Caco-2 (cell line): Measurements from ENCODE around the gene MED12L. TPM values are rescaled to one million over a fixed set of nuclear protein-coding genes. Genes with fewer than 3 reads are reported as not detected.

Experiments
- BruUV-seq: library from RNA; stranded (reverse); fragments of 400-500 nt; replicated peaks from 2 replicates; lab custom pipeline; 2021; lab: Mats Ljungman, UMichigan
- CTCF ChIA-PET: fragments of 300-600 bp; sonication (Branson Sonifier 250); formaldehyde crosslinking; loops from one replicate; lab custom pipeline; 2022; ENCODE audit warnings: antibody characterized with exemption; lab: Charles Lee
- POLR2A ChIA-PET: fragments of 300-600 bp; sonication (Branson Sonifier 250); formaldehyde crosslinking; loops from one replicate; lab custom pipeline; 2022; ENCODE audit warnings: antibody characterized with exemption; lab: Charles Lee
- DNase-seq, 2 experiments: peaks; one replicate each; pipeline versions ENCODE4 v3.0.0 to v3.0.0-alpha.2; 2020 to 2022
- H3K27me3 ChIP-seq: replicated peaks from 2 replicates; pipeline ENCODE4 v1.6.0; 2011; ENCODE audit warnings: low read length; ENCODE audit not compliant: control insufficient read depth, insufficient read depth
- H3K36me3 ChIP-seq: 2 replicates; pipeline ENCODE4 v1.5.1; 2011; ENCODE audit warnings: low read length; ENCODE audit not compliant: control insufficient read depth, insufficient read depth
- H3K4me1 ChIP-seq: fragments of 250-450 bp; sonication (Bioruptor Pico); 2 replicates; pipeline ENCODE4 v1.5.1; 2020; ENCODE audit warnings: mild to moderate bottlenecking
- H3K4me3 ChIP-seq: 2 replicates; pipeline ENCODE4 v1.5.1; 2011; ENCODE audit warnings: low read depth, mild to moderate bottlenecking, control low read depth, low read length
- H3K9me3 ChIP-seq: fragments of 250-450 bp; sonication (Bioruptor Pico); 2 replicates; pipeline ENCODE4 v1.5.1; 2020; ENCODE audit warnings: mild to moderate bottlenecking, moderate library complexity
- H3K27ac Mint-ChIP-seq: one replicate; pipeline ENCODE4 v1.8.0; 2022; ENCODE audit warnings: mixed read lengths; ENCODE audit not compliant: unreplicated experiment
- H3K27me3 Mint-ChIP-seq: one replicate; pipeline ENCODE4 v1.8.0; 2022; ENCODE audit warnings: mixed read lengths; ENCODE audit not compliant: insufficient read depth, unreplicated experiment
- H3K36me3 Mint-ChIP-seq: one replicate; pipeline ENCODE4 v1.8.0; 2022; ENCODE audit warnings: mild to moderate bottlenecking, mixed read lengths; ENCODE audit not compliant: insufficient read depth, unreplicated experiment
- H3K4me1 Mint-ChIP-seq: one replicate; pipeline ENCODE4 v1.8.0; 2022; ENCODE audit warnings: low read depth, mixed read lengths; ENCODE audit not compliant: unreplicated experiment
- H3K4me3 Mint-ChIP-seq: one replicate; pipeline ENCODE4 v1.8.0; 2022; ENCODE audit warnings: mild to moderate bottlenecking, moderate library complexity, mixed read lengths; ENCODE audit not compliant: unreplicated experiment
- H3K9me3 Mint-ChIP-seq: one replicate; pipeline ENCODE4 v1.8.0; 2022; ENCODE audit warnings: mixed read lengths; ENCODE audit not compliant: unreplicated experiment
- intact Hi-C: fragments of 100-400 bp; cut with micrococcal nuclease; formaldehyde crosslinking; loops from one replicate; pipeline ENCODE4 v1.10.0; 2022; ENCODE audit not compliant: unreplicated experiment
- total RNA-seq: library from RNA; stranded (reverse); gene quantifications from 2 replicates; pipeline ENCODE4 v1.2.3, GENCODE V29; 2022
- TF ChIP-seq, protein P1 (sequence below), 2 experiments: fragments of 200-600 bp in 1 of 2; IDR thresholded peaks; 1 replicate in 1 of 2; 2 replicates in 1 of 2; pipeline versions ENCODE4 v1.5.1 to v1.8.0; 2011 to 2022; ENCODE audit warnings: antibody characterized with exemption in 1 of 2, control low read depth in 1 of 2, inconsistent platforms in 1 of 2, low read depth in 1 of 2, low read length in 1 of 2, mild to moderate bottlenecking in 1 of 2, moderate library complexity in 1 of 2; ENCODE audit not compliant: insufficient read depth in 1 of 2, severe bottlenecking in 1 of 2, unreplicated experiment in 1 of 2

MED12L gene
- total RNA-seq, 1 experiment from 2014 or later: 21.5 TPM

DNA sequence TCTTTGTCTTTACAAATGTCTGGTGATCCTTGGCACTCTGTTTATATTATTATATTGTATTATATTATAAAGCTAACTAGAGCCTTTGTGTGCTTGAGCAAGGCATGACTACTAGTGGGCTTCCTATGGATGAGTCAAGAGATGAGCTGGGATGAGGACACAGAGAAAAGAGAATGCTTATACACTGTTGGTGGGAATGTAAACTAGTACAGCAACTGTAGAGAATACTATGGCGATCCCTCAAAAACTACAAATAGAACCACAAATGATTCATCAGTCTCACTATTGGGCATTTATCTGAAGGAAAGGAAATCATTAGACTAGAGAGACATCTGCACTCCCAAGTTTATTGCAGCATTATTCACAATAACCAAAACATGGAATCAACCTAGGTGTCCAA lies 40.8 kb upstream of the MED12L start:
- Histone ChIP-seq H3K9me3 (no peaks in the 10 kb centered on the region), H3K4me1 (0 out of 2 replicates have a peak, but pooled peaks cover 5% of the 10 kb centered on the region), H3K27me3 (no peaks in the 10 kb centered on the region), H3K36me3 (no peaks in the 10 kb centered on the region), H3K4me3 (no peak overlapping the region)
- POLR2A ChIA-PET: no interaction called here
- no peaks in the 10 kb centered on the region for H3K27me3 Mint-ChIP-seq
- no peaks in the 10 kb centered on the region for H3K36me3 Mint-ChIP-seq
- no peak for DNase-seq
- TF ChIP-seq, protein P1, sequence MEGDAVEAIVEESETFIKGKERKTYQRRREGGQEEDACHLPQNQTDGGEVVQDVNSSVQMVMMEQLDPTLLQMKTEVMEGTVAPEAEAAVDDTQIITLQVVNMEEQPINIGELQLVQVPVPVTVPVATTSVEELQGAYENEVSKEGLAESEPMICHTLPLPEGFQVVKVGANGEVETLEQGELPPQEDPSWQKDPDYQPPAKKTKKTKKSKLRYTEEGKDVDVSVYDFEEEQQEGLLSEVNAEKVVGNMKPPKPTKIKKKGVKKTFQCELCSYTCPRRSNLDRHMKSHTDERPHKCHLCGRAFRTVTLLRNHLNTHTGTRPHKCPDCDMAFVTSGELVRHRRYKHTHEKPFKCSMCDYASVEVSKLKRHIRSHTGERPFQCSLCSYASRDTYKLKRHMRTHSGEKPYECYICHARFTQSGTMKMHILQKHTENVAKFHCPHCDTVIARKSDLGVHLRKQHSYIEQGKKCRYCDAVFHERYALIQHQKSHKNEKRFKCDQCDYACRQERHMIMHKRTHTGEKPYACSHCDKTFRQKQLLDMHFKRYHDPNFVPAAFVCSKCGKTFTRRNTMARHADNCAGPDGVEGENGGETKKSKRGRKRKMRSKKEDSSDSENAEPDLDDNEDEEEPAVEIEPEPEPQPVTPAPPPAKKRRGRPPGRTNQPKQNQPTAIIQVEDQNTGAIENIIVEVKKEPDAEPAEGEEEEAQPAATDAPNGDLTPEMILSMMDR (IDR thresholded peaks at IDR 0.05; ENCODE audit: insufficient read depth in 1 of 2, low read depth in 1 of 2, low read length in 1 of 2, severe bottlenecking in 1 of 2, unreplicated experiment in 1 of 2): no peak
- H3K4me3 Mint-ChIP-seq: no peak overlapping the region
- no peak overlapping the region for H3K27ac Mint-ChIP-seq
- CTCF ChIA-PET: no interaction called here
- BruUV-seq: no TSS peak
- no peaks in the 10 kb centered on the region for H3K4me1 Mint-ChIP-seq
- peaks cover 10% of the 10 kb centered on the region for H3K9me3 Mint-ChIP-seq
- intact Hi-C loops: no loop called here

DNA sequence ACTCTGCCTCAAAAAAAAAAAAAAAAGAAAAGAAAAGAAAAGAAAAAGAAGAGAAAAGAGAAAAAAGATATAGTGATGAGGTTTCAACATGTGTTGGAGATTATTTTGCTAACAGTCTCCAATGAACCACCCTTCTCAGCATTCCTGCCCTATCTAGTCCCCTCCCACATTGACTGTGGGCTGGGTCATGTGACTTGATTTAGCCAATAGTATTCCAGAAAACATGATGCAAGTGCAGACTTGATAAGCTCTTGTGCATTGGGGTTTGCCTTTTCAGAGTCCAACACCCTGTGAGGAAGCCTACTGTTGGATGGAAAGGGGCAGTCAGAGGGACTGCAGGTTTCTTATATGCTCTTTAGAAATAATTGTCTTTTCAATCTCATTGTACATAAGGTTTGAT lies 37.8 kb upstream of the MED12L start:
- H3K36me3 ChIP-seq: no peaks in the 10 kb centered on the region
- H3K9me3 Mint-ChIP-seq: peaks cover 10% of the 10 kb centered on the region
- H3K27me3 Mint-ChIP-seq: no peaks in the 10 kb centered on the region
- TF ChIP-seq, protein P1 (IDR thresholded peaks at IDR 0.05; ENCODE audit: insufficient read depth in 1 of 2, low read depth in 1 of 2, low read length in 1 of 2, severe bottlenecking in 1 of 2, unreplicated experiment in 1 of 2): no peak
- CTCF ChIA-PET: interaction anchor here (1.0 kb wide), 1 partner anchor 108 kb away, joined by 3 read pairs; no protein-coding TSS in a partner anchor
- H3K4me1 Mint-ChIP-seq: no peaks in the 10 kb centered on the region
- H3K4me1 ChIP-seq: 0 out of 2 replicates have a peak, but pooled peaks cover 5% of the 10 kb centered on the region
- no peak overlapping the region for H3K27ac Mint-ChIP-seq
- no peak overlapping the region for H3K4me3 ChIP-seq
- BruUV-seq: no TSS peak
- no peaks in the 10 kb centered on the region for H3K27me3 ChIP-seq
- DNase-seq: peak; percentile 70 to 72
- no peaks in the 10 kb centered on the region for H3K36me3 Mint-ChIP-seq
- no peak overlapping the region for H3K4me3 Mint-ChIP-seq
- POLR2A ChIA-PET: no interaction called here
- H3K9me3 ChIP-seq: no peaks in the 10 kb centered on the region
- intact Hi-C loops: no loop called here

DNA sequence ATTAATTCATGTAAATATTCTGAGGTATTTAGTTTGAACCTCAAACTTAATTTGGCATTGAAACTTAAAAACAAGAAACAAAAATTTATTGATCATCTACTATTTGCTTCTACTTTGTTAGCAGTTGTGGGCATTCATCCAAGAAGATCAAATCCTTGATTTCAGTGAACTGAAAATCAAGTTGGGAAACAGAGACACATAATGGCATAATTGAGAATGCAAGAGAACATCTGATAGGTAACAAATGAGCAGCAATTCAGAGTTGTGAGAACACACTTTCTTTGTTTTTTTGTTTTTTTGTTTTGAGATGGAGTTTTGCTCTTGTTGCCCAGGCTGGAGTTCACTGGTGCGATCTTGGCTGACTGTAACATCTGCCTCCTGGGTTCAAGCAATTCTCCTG lies 33.9 kb upstream of the MED12L start:
- POLR2A ChIA-PET: no interaction called here
- no peak for DNase-seq
- Mint-ChIP-seq H3K4me1 (no peaks in the 10 kb centered on the region), H3K9me3 (peaks cover 9% of the 10 kb centered on the region), H3K27me3 (peaks cover 3% of the 10 kb centered on the region), H3K4me3 (no peak overlapping the region), H3K27ac (no peak overlapping the region), H3K36me3 (no peaks in the 10 kb centered on the region)
- TF ChIP-seq, protein P1 (IDR thresholded peaks at IDR 0.05; ENCODE audit: insufficient read depth in 1 of 2, low read depth in 1 of 2, low read length in 1 of 2, severe bottlenecking in 1 of 2, unreplicated experiment in 1 of 2): no peak
- intact Hi-C loops: no loop called here
- no TSS peak for BruUV-seq
- Histone ChIP-seq H3K9me3 (no peaks in the 10 kb centered on the region), H3K4me1 (0 out of 2 replicates have a peak, but pooled peaks cover 5% of the 10 kb centered on the region), H3K36me3 (no peaks in the 10 kb centered on the region), H3K4me3 (no peak overlapping the region), H3K27me3 (no peaks in the 10 kb centered on the region)
- CTCF ChIA-PET: no interaction called here
